NCI-H1105 treated with DMSO at 0.1 percent for 48 hours (cell line): ENCODE data around the gene RPH3AL.
"Not testable (repeated sequence)": the region's sequence is repeated elsewhere in the genome, so short reads cannot be mapped to it uniquely, and the experiment has no call there.

Experiments
- DNase-seq: peaks from one replicate; lab custom pipeline; 2025; lab: John Stamatoyannopoulos, UW

The RPH3AL gene

GRCh38 chr17:260944-261343 is 91.7 kb downstream of the RPH3AL start:
- DNase-seq, result no peak

- DNase-seq, result no peak
Observed at GRCh38 chr17:260031-260791, 92.4 kb downstream of the RPH3AL start.

GRCh38 chr17:259341-259976 is 93.1 kb downstream of the RPH3AL start:
- peak; percentile 12 for DNase-seq

- no peak for DNase-seq
Observed at GRCh38 chr17:258906-259305, 93.7 kb downstream of the RPH3AL start.

DNA sequence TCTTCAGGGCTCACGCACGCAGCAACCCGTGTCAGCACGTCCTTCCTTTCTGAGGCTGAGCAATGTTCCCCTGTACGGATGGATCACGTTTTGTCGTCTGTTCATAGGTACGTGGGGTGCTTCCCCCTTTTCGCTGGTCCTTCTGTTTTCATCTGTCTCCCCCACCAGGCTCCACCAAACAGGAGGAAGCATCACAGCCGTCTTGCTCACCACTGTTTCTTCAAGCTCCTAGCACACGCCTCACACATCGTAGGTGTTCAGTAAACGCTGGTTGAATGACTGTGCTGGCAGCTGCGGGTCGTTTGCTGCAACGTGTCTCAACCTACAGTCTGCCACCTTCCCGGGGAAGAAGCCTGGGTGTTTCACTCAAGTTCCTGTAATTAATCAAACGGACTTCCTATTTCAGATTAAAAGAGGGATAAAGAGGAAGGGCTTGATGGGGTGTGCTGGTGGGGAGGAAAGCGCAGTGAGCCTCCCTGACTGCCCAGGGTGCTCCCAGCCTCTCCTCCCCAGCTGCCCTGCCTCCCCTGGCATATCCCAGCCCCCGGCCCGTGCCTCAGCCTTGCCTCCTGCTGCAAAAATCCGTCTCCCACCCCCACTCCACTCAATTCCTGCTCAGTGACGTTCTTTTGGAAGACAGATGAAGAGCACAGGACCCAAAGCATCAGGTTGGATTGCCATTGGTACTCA is 94.4 kb downstream of the RPH3AL start:
- no peak for DNase-seq

GRCh38 chr17:253091-253846 is 99.3 kb downstream of the RPH3AL start:
- no peak for DNase-seq

DNA sequence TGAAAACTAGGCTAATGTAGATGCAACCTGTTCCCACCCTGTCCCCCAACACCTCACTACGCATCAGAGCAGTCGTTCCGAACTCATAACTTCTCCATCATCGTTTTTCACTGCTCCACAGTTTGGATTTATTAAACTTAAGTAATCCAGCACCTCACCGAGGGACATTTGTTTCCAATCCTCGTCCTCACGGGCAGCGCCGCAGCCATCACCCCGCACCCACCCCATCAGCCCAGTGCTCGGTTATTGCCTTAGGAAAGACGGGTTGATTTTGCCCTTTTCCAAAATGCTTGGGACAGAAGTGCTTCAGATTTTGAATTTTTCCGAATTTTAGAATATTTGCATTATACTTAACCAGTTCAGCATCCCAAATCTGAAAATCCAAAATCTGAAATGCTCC is 100.2 kb downstream of the RPH3AL start:
- no peak for DNase-seq

DNA sequence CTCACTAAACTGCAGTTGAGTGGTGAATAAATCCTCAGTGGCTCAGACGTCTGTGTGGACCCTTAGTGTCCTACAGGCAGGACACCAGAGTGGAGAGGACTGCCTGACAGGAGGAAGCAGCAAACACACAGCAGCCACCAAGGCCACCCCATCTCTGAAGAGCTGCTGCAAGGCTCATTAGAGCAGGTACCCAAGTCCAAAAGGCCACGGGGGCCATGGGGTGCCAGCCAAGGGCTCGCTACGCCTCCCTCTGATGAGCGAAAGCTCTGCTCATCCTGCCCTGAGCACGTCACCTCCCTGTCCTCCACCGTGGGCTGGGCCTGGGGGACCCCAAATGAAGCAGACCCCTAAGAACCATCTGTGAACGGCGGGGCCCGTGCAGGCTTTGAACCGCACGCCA is 101.1 kb downstream of the RPH3AL start:
- no peak for DNase-seq

- DNase-seq, result no peak
Observed at GRCh38 chr17:250487-251300, 101.9 kb downstream of the RPH3AL start.

- no peak for DNase-seq
Observed at GRCh38 chr17:249236-249993, 103.2 kb downstream of the RPH3AL start.

DNA sequence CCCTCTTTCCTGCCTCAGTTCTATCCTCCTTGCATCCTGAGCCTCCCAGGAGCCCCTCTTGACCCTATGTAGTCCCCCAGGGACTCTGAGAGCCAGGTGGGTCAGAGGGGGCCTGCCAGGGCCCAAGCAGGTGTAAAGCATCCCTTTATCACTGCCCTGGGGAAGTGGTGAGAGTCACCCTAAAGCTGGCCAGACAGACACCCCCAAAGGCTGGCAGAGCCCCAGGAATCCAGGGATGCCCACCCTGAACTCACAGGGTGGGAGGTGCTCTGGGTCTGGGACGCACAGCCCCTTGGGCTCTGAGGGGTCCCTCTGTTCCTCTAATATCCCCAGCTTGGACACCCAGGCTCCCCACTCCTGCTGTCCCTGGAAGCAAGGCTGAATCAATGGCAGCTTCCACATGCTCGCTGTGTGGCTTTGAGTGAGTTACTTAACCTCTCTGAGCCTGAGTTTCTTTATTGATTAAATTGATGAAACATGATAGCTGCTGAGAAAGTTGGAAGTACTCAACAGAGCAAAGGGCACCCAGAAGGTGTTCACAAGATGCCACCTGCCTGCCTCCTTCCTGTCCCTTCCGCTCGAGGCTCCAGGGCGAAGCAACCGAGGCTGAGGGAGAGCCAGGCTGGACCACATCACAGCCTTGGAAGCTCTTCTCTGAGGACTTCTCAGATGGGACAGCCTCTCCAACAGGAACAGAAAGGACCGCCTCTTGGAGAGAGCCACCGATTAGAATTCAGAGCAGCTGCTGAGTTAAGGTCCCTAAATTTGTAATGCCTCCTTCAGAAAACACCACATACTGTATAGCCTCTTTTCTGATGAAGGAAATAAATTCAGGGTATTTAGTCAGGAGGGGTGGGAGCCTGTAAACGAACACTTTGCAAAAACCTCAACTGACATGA is 104.0 kb downstream of the RPH3AL start:
- no peak for DNase-seq

DNA sequence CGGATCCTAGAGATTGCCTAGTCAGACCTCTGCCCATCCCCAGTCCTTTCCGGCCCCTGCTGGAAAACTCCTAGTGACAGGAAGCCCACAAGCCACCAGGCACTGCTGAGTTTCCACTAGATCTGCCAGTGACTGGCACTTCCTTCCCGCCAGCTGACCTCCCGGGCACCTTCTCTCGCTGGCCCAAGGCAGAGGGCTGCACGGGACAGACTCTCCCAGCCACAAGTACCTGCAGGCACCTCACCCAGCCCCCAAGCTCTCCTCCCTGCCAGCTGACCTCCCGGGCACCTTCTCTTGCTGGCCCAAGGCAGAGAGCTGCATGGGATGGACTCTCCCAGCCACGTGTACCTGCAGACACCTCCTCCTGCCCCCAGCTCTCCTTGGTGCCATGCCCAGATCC is 104.8 kb downstream of the RPH3AL start:
- no peak for DNase-seq

- DNase-seq, result no peak
Observed at GRCh38 chr17:246851-247421, 105.7 kb downstream of the RPH3AL start.

GRCh38 chr17:246226-246625 is 106.4 kb downstream of the RPH3AL start:
- DNase-seq, result no peak

DNA sequence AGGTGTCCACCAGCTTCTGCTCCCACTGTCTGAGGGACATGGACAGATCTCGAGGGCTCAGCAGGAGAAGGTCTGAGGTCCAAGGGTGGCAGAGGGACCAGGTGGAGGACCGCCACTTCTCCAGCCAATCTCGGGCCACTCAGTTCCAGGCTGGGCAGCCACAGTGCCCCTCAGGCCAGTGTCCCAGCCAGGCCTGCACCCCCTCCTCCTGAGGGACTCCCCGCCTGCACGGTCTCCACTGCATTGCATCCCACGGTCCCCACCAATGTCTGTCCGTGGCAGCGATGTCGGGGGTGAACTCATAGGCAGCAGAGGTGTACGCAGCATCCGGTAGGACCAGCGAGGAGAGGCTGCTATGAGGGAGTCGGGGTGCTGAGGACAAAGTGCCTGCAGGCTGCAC is 107.0 kb downstream of the RPH3AL start:
- DNase-seq, result no peak

GRCh38 chr17:245020-245419 is 107.6 kb downstream of the RPH3AL start:
- no peak for DNase-seq

- not testable (repeated sequence) for DNase-seq
Observed at GRCh38 chr17:243924-244323, 108.7 kb downstream of the RPH3AL start.

- DNase-seq, result no peak
Observed at GRCh38 chr17:238964-239259, 113.7 kb downstream of the RPH3AL start.

GRCh38 chr17:238071-238963 is 114.3 kb downstream of the RPH3AL start:
- DNase-seq, result no peak
